ENCODE data around the gene REV3L. TPM values are rescaled to one million over a fixed set of nuclear protein-coding genes. Genes with fewer than 3 reads are reported as not detected.

Gene REV3L
- total RNA-seq, 1 donor = 54.8 TPM

DNA sequence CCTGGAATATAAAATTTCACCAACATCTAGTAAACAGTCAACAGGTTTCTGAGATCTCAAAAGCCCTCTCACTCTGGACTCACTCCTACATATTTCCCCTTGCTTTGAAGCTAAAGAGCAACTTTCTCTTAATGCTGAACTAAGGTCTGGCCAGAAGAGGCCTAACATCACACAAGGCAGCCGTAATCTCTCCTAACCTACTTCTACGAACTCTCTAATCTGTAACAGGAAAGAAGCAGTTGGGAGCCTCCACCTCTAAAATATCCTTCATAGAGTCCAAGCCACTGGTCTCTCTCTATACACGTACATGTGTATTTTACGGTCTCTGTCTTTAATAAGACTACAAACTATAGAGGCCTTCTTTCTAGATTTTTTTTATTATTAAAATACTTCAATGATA, 72.0 kb downstream of the REV3L start:
- TF ChIP-seq, protein P1, sequence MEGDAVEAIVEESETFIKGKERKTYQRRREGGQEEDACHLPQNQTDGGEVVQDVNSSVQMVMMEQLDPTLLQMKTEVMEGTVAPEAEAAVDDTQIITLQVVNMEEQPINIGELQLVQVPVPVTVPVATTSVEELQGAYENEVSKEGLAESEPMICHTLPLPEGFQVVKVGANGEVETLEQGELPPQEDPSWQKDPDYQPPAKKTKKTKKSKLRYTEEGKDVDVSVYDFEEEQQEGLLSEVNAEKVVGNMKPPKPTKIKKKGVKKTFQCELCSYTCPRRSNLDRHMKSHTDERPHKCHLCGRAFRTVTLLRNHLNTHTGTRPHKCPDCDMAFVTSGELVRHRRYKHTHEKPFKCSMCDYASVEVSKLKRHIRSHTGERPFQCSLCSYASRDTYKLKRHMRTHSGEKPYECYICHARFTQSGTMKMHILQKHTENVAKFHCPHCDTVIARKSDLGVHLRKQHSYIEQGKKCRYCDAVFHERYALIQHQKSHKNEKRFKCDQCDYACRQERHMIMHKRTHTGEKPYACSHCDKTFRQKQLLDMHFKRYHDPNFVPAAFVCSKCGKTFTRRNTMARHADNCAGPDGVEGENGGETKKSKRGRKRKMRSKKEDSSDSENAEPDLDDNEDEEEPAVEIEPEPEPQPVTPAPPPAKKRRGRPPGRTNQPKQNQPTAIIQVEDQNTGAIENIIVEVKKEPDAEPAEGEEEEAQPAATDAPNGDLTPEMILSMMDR (IDR thresholded peaks at IDR 0.05; ENCODE audit: insufficient read depth, low read depth, low read length) = no peak
- DNase-seq (ENCODE audit: low read depth) = no peak
- no peak overlapping the region for H3K4me3 ChIP-seq (ENCODE audit: low read depth, low read length)

DNA sequence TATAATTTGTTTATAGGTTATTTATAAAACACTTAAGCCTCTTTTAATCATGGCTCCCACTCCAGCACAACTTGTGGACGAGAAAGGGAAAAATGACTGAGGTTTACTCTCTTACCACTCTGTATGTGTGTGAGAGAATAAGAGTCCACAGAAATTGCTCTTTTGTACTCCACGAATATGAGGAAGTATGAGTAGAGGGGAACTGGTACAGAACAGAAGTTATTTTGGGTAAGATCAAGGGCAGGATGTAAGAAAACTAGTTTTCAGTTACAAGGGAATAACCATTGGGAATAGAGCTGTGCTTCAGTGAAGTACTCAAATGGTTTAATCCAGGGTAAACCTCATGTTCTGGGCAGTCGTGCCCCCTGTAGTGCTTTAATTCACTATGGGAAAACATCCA, 72.6 kb downstream of the REV3L start:
- TF ChIP-seq, protein P1 (IDR thresholded peaks at IDR 0.05; ENCODE audit: insufficient read depth, low read depth, low read length) = no peak
- H3K4me3 ChIP-seq (ENCODE audit: low read depth, low read length) = no peak overlapping the region
- no peak for DNase-seq (ENCODE audit: low read depth)

DNA sequence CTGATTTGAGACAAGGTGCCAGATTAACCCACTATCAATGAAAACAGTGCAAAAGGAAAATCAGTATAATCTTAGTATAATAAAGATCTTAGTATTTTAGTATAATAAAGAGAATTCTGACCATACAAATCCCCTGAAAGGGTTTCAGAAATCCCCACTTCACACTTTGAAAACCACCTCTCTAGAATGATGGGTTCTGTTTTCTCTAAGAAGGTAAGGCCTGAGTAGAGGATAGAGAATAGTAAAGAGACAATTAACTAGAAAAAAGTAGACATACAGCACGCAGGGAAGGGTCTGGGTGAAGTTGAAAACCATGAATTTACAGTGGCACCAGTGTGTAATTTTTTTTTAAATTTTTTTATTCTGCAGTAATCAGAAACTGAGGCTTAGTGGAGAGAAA, 73.6 kb downstream of the REV3L start:
- no peak overlapping the region for H3K4me3 ChIP-seq (ENCODE audit: low read depth, low read length)
- no peak for DNase-seq (ENCODE audit: low read depth)
- TF ChIP-seq, protein P1 (IDR thresholded peaks at IDR 0.05; ENCODE audit: insufficient read depth, low read depth, low read length) = no peak

DNA sequence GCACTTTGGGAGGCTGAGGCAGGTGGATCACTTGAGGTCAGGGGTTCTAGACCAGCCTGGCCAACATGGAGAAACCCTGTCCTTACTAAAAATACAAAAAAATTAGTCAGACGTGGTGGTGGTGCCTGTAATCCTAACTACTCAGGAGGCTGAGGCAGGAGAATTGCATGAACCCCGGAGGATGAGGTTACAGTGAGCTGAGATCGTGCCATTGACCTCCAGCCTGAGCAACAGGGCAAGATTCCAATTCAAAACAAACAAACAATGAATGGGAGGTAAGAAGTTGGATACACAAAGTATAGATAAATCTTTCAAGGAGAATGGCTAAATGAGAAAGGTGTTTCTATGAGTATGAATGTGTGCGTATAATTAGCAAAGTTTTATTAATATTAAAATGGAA, 75.3 kb downstream of the REV3L start:
- TF ChIP-seq, protein P1 (IDR thresholded peaks at IDR 0.05; ENCODE audit: insufficient read depth, low read depth, low read length) = no peak
- no peak overlapping the region for H3K4me3 ChIP-seq (ENCODE audit: low read depth, low read length)
- DNase-seq (ENCODE audit: low read depth) = no peak

DNA sequence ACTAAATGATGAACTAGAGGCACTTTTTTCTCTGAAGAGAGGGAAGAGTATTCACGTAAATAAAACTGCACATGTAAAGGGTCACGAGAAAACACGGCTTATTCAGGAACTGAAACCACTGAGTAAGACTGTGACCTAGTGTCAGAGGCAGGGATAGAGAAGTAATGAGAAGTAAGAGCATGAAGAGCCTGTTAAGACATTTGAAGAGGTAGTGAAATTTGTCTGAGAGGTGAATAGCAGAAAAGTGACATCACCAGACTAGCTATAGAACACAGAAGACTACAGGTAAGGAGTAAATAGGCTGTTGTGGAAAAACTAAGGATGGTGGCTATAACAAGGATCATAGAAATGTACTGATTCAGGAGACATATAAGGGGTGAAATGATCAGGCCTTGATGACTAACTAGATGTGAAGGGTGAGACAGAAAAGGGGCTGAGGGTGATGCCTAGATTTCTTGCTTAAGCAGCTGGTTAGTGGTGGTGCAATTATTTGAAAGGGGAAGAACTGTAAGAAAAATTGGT, 76.8 kb downstream of the REV3L start:
- no peak overlapping the region for H3K4me3 ChIP-seq (ENCODE audit: low read depth, low read length)
- TF ChIP-seq, protein P1 (IDR thresholded peaks at IDR 0.05; ENCODE audit: insufficient read depth, low read depth, low read length) = no peak
- no peak for DNase-seq (ENCODE audit: low read depth)

DNA sequence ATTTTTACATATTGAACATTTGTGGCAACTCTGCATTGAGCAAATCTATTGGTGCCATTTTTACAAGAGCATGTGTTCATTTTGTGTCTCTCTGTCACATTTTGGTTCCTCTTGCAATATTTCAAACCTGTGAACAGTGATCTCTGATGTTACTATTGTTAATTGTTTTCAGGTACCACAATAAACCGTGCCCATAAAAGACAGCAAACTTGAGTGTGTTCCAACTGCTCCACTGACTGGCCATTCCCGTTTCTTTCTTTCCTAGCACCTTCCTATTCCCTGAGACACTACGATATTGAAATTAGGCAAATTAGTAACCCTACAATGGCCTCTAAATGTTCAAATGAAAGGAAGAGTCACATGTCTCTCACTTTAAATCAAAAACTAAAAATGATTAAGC, 79.6 kb downstream of the REV3L start:
- no peak overlapping the region for H3K4me3 ChIP-seq (ENCODE audit: low read depth, low read length)
- TF ChIP-seq, protein P1 (IDR thresholded peaks at IDR 0.05; ENCODE audit: insufficient read depth, low read depth, low read length) = no peak
- DNase-seq (ENCODE audit: low read depth) = no peak

DNA sequence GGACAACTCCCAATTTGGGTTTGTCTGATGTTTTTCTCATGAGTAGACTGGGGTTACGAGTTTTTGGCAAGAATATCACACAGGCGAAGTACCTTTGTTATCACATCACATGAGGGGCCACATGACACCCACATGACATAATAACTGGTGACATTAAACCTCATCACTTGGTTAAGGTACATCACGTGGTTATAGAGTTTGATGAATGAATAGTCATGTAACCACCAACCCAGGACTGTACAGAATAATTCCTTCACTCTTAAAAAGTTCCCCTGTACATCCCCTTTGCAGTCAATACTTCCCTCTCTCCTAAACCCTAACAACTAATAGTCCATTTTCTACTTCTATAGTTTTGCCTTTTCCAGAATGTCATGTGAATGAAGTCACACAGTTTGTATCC, 83.4 kb downstream of the REV3L start:
- TF ChIP-seq, protein P1 (IDR thresholded peaks at IDR 0.05; ENCODE audit: insufficient read depth, low read depth, low read length) = no peak
- no peak for DNase-seq (ENCODE audit: low read depth)
- no peak overlapping the region for H3K4me3 ChIP-seq (ENCODE audit: low read depth, low read length)
